HG03378 (cell line): ENCODE data around the gene HK1.
A peak's percentile ranks its signal among the peaks of the same experiment; 100 is the strongest.
"Not testable (repeated sequence)": the region's sequence is repeated elsewhere in the genome, so short reads cannot be mapped to it uniquely, and the experiment has no call there.

ENCODE experiments used
- ATAC-seq: cut with Tn5 transposase; IDR thresholded peaks from one replicate; pipeline ENCODE4 v1.9.1; 2021; ENCODE audit warnings: mild to moderate bottlenecking, moderate library complexity; ENCODE audit not compliant: unreplicated experiment

HK1 gene

GRCh38 chr10:69307434-69307833, 29.1 kb downstream of the HK1 start:
- ATAC-seq = no peak

GRCh38 chr10:69308304-69308703, 30.0 kb downstream of the HK1 start:
- not testable (repeated sequence) for ATAC-seq

GRCh38 chr10:69311309-69311708, 33.0 kb downstream of the HK1 start:
- no peak for ATAC-seq

- ATAC-seq = no peak
Measured at GRCh38 chr10:69312528-69312927, 34.2 kb downstream of the HK1 start.

GRCh38 chr10:69315100-69315542, 36.8 kb downstream of the HK1 start:
- ATAC-seq = no peak

- ATAC-seq = no peak
Measured at GRCh38 chr10:69315610-69316312, 37.5 kb downstream of the HK1 start.

GRCh38 chr10:69316313-69317059, 38.2 kb downstream of the HK1 start:
- no peak for ATAC-seq

- ATAC-seq = peak; percentile 53
Measured at GRCh38 chr10:69317175-69317604, 38.9 kb downstream of the HK1 start.

- ATAC-seq = peak; percentile 23
Measured at GRCh38 chr10:69317626-69318105, 39.4 kb downstream of the HK1 start.

- ATAC-seq = peak; percentile 46
Measured at GRCh38 chr10:69318106-69318866, 40.0 kb downstream of the HK1 start.

- peak; percentile 10 for ATAC-seq
Measured at GRCh38 chr10:69318867-69319727, 40.8 kb downstream of the HK1 start.

- no peak for ATAC-seq
Measured at GRCh38 chr10:69319841-69320316, 41.6 kb downstream of the HK1 start.

- no peak for ATAC-seq
Measured at GRCh38 chr10:69320521-69320920, 42.2 kb downstream of the HK1 start.

- ATAC-seq = no peak
Measured at GRCh38 chr10:69321039-69321715, 42.9 kb downstream of the HK1 start.

GRCh38 chr10:69321865-69322264, 43.6 kb downstream of the HK1 start:
- no peak for ATAC-seq

GRCh38 chr10:69322346-69322745, 44.0 kb downstream of the HK1 start:
- ATAC-seq = not testable (repeated sequence)

GRCh38 chr10:69323622-69324021, 45.3 kb downstream of the HK1 start:
- ATAC-seq = no peak

GRCh38 chr10:69324583-69324982, 46.3 kb downstream of the HK1 start:
- no peak for ATAC-seq

- ATAC-seq = not testable (repeated sequence)
Measured at GRCh38 chr10:69325637-69326523, 47.6 kb downstream of the HK1 start.
